Subcutaneous abdominal adipose tissue (tissue), 5 donors: ENCODE measurements around the gene MARVELD1.

ENCODE experiments used
- H3K27ac ChIP-seq: one replicate; pipeline ENCODE4 v1.7.0; 2013; ENCODE audit warnings: low read depth, mild to moderate bottlenecking, inconsistent platforms, low read length, moderate library complexity
- H3K27me3 ChIP-seq, 5 donors: one replicate each; pipeline ENCODE4 v1.7.0; 2013; ENCODE audit warnings: low read length in 5 of 5, inconsistent platforms in 1 of 5; ENCODE audit not compliant: control insufficient read depth in 5 of 5, insufficient read depth in 4 of 5
- H3K36me3 ChIP-seq, 5 donors: one replicate each; pipeline ENCODE4 v1.7.0; 2013; ENCODE audit warnings: low read length in 5 of 5; ENCODE audit not compliant: control insufficient read depth in 5 of 5, insufficient read depth in 5 of 5
- H3K4me1 ChIP-seq, 5 donors: one replicate each; pipeline ENCODE4 v1.7.0; 2013; ENCODE audit warnings: low read length in 5 of 5, mild to moderate bottlenecking in 3 of 5, moderate library complexity in 1 of 5; ENCODE audit not compliant: control insufficient read depth in 5 of 5, insufficient read depth in 5 of 5
- H3K4me3 ChIP-seq, 5 donors: one replicate each; pipeline ENCODE4 v1.7.0; 2013; ENCODE audit warnings: low read length in 5 of 5, low read depth in 1 of 5
- H3K9ac ChIP-seq, 5 donors: one replicate each; pipeline ENCODE4 v1.7.0; 2013; ENCODE audit warnings: low read length in 5 of 5, mild to moderate bottlenecking in 4 of 5, moderate library complexity in 3 of 5
- H3K9me3 ChIP-seq, 5 donors: one replicate each; pipeline ENCODE4 v1.7.0; 2013; ENCODE audit warnings: low read length in 5 of 5; ENCODE audit not compliant: control insufficient read depth in 5 of 5
- donor health status: healthy.
- donor health status: healthy.
- donor health status: healthy.
- donor health status: healthy.
- donor health status: healthy.

The MARVELD1 gene

GRCh38 chr10:97748116-97748515 lies 34.6 kb downstream of the MARVELD1 start:
- peaks cover 0 to 6% (median 0%) of the 10 kb centered on the region in 5 donors for H3K4me1 ChIP-seq
- no peak overlapping the region for H3K27ac ChIP-seq
- no peak overlapping the region for H3K4me3 ChIP-seq
- no peaks in the 10 kb centered on the region for H3K9me3 ChIP-seq
- no peak overlapping the region for H3K9ac ChIP-seq
- H3K27me3 ChIP-seq, result no peaks in the 10 kb centered on the region
- peaks cover 9 to 93% (median 80%) of the 10 kb centered on the region in 5 donors for H3K36me3 ChIP-seq

- H3K27ac ChIP-seq, result no peak overlapping the region
- H3K9ac ChIP-seq, result no peak overlapping the region
- no peaks in the 10 kb centered on the region for H3K9me3 ChIP-seq
- H3K4me1 ChIP-seq, result no peaks in the 10 kb centered on the region
- no peak overlapping the region for H3K4me3 ChIP-seq
- peaks cover 4 to 97% (median 96%) of the 10 kb centered on the region in 5 donors for H3K36me3 ChIP-seq
- no peaks in the 10 kb centered on the region for H3K27me3 ChIP-seq
Measured at GRCh38 chr10:97752956-97753355, 39.4 kb downstream of the MARVELD1 start.

GRCh38 chr10:97754726-97755125 lies 41.2 kb downstream of the MARVELD1 start:
- Histone ChIP-seq H3K9ac (no peak overlapping the region), H3K27me3 (no peaks in the 10 kb centered on the region), H3K27ac (no peak overlapping the region), H3K9me3 (no peaks in the 10 kb centered on the region), H3K4me3 (no peak overlapping the region), H3K4me1 (peaks cover 0 to 5% (median 0%) of the 10 kb centered on the region in 5 donors), H3K36me3 (peaks cover 3 to 92% (median 88%) of the 10 kb centered on the region in 5 donors)

- Histone ChIP-seq H3K27me3 (no peaks in the 10 kb centered on the region), H3K27ac (no peak overlapping the region), H3K4me1 (peaks cover 0 to 7% (median 0%) of the 10 kb centered on the region in 5 donors), H3K9ac (no peak overlapping the region), H3K36me3 (peaks cover 3 to 92% (median 87%) of the 10 kb centered on the region in 5 donors), H3K9me3 (no peaks in the 10 kb centered on the region), H3K4me3 (no peak overlapping the region)
Measured at GRCh38 chr10:97755718-97756117, 42.2 kb downstream of the MARVELD1 start.

- Histone ChIP-seq H3K36me3 (peaks cover 3 to 90% (median 79%) of the 10 kb centered on the region in 5 donors), H3K4me3 (no peak overlapping the region)
Measured at GRCh38 chr10:97757471-97757870, 43.9 kb downstream of the MARVELD1 start.

GRCh38 chr10:97759158-97759887 lies 45.8 kb downstream of the MARVELD1 start:
- peaks cover 3 to 75% (median 64%) of the 10 kb centered on the region in 5 donors for H3K36me3 ChIP-seq
- no peaks in the 10 kb centered on the region for H3K27me3 ChIP-seq
- peaks cover 0 to 22% (median 10%) of the 10 kb centered on the region in 5 donors for H3K4me1 ChIP-seq
- no peak overlapping the region for H3K4me3 ChIP-seq
- H3K27ac ChIP-seq, result no peak overlapping the region
- H3K9me3 ChIP-seq, result no peaks in the 10 kb centered on the region
- no peak overlapping the region for H3K9ac ChIP-seq

More at GRCh38 chr10:97757471-97757870, 43.9 kb downstream of the MARVELD1 start:
- H3K9me3 ChIP-seq, result no peaks in the 10 kb centered on the region
- no peak overlapping the region for H3K27ac ChIP-seq
- no peaks in the 10 kb centered on the region for H3K27me3 ChIP-seq
- no peak overlapping the region for H3K9ac ChIP-seq
- H3K4me1 ChIP-seq, result peaks cover 0 to 11% (median under 1%) of the 10 kb centered on the region in 5 donors

GRCh38 chr10:97759946-97760345 lies 46.4 kb downstream of the MARVELD1 start:
- Histone ChIP-seq H3K4me1 (peaks cover 0 to 22% (median 10%) of the 10 kb centered on the region in 5 donors), H3K36me3 (peaks cover under 1 to 69% (median 57%) of the 10 kb centered on the region in 5 donors), H3K9ac (no peak overlapping the region), H3K9me3 (no peaks in the 10 kb centered on the region), H3K4me3 (no peak overlapping the region), H3K27me3 (no peaks in the 10 kb centered on the region), H3K27ac (no peak overlapping the region)

GRCh38 chr10:97760461-97761257 lies 47.1 kb downstream of the MARVELD1 start:
- no peak overlapping the region for H3K4me3 ChIP-seq
- H3K9me3 ChIP-seq, result no peaks in the 10 kb centered on the region
- H3K27me3 ChIP-seq, result no peaks in the 10 kb centered on the region
- H3K9ac ChIP-seq, result no peak overlapping the region
- H3K4me1 ChIP-seq, result peaks cover 0 to 22% (median 10%) of the 10 kb centered on the region in 5 donors
- no peak overlapping the region for H3K27ac ChIP-seq
- peaks cover 0 to 62% (median 50%) of the 10 kb centered on the region in 5 donors for H3K36me3 ChIP-seq

- Histone ChIP-seq H3K27me3 (no peaks in the 10 kb centered on the region), H3K9ac (no peak overlapping the region), H3K36me3 (peaks cover 0 to 55% (median 43%) of the 10 kb centered on the region in 5 donors), H3K4me3 (no peak overlapping the region), H3K9me3 (no peaks in the 10 kb centered on the region), H3K4me1 (peaks cover 0 to 22% (median 10%) of the 10 kb centered on the region in 5 donors), H3K27ac (no peak overlapping the region)
Measured at GRCh38 chr10:97761331-97761865, 47.9 kb downstream of the MARVELD1 start.
